Loucy (cell line): ENCODE results near the gene MEIKIN.
A peak's percentile ranks its signal among the peaks of the same experiment; 100 is the strongest.

Experiments
- CTCF ChIP-seq: fragments of 200-600 bp; sonication (generic); conservative IDR thresholded peaks from 2 replicates; pipeline ENCODE4 v1.5.1; 2014; ENCODE audit warnings: mild to moderate bottlenecking, antibody characterized with exemption, low read length
- EZH2phosphoT487 ChIP-seq: fragments of 200-600 bp; IDR thresholded peaks from 2 replicates; pipeline ENCODE4 v1.6.1; 2018; ENCODE audit warnings: antibody characterized with exemption, mild to moderate bottlenecking, moderate library complexity, borderline replicate concordance

DNA sequence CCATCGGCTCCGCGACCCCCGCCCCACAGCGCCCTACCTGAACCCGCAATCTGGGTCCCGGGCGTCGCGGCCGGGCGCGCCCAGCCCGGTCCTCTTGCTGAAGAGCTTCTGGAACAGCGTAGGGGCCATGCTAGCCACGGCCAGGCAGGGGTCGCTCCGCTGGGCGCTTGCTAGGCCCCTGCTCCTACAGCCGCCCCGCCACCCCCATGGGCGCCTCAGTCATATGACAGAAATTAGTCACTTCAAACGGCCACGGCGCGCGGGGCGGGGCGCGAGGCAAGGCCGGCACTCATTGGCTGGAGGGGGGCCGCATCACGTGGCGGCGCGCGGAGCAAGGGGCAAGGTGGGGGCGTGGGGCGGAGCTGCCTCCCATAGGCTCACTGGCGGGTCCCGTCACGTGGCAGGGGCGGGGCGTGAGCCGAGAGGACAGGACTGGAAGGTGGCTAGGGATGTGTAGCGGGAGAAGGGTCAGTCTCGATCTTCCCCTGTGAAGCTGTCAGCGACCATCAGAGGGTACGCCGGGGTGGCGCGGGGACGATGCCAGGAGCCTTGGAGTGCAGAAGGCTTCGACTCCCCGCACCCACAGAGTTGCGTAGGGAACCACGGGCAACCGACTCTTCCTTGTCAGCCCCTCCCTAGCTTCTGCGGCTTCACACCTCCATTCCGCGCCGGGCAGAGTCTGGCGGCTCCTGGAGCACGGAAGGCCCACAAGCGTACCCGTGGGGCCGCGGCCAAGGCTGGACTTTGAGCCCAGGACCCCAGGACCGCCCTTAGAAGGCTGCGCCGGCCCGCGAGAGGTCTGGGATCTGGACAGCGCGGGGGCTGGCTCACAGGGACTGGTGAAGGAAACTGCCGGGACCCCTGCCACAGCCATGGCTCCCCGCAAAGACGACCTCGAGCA is 148.4 kb downstream of the MEIKIN start, which contains the start of gene FNIP1:
- TF ChIP-seq CTCF (0 out of 2 replicates have a peak, but pooled peaks have one; percentile 14), EZH2phosphoT487 (no peak)
